HG03064 (cell line): Measurements from ENCODE around the gene CFAP251.

ENCODE experiments used
- ATAC-seq: cut with Tn5 transposase; IDR thresholded peaks from one replicate; pipeline ENCODE4 v1.9.1; 2021; ENCODE audit warnings: low read depth; ENCODE audit not compliant: unreplicated experiment

Gene CFAP251

GRCh38 chr12:122045262-122045661 lies 126.9 kb downstream of the CFAP251 start:
- ATAC-seq: no peak

GRCh38 chr12:122046145-122046544 lies 127.8 kb downstream of the CFAP251 start:
- ATAC-seq: no peak

DNA sequence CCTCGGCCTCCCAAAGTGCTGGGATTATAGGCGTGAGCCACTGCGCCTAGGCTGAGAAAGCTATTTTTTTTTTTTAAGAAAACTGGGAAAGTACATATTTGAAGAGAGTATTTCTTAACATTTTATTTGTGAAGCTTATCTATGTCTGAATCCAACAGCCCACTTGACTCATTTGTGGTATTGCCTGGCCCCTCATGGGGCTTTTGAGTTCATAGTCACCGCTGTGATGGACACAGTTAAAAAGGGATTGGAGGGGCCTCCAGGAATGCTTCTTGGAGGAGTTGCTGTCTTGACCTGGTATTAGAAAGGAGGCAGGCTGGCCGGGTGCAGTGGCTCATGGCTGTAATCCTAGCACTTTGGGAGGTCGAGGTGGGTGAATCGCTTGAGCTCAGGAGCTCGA lies 129.8 kb downstream of the CFAP251 start:
- no peak for ATAC-seq

DNA sequence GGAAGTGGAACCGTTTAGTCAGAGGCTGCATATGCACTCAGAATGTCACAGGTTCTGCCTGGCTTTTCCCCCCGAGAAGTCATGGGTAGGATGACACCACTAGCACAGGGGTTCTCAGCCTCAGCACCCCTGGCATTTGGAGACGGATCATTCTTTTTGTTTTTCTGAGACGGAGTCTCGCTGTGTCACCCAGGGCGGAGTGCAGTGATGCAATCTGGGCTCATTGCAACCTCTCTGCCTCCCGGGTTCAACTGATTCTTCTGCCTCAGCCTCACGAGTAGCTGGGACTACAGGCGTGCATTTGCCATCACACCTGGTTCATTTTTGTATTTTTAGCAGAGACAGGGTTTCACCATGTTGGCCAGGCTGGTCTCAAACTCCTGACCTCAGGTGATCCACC lies 131.4 kb downstream of the CFAP251 start:
- ATAC-seq: no peak

GRCh38 chr12:122050706-122051105 lies 132.3 kb downstream of the CFAP251 start:
- no peak for ATAC-seq

DNA sequence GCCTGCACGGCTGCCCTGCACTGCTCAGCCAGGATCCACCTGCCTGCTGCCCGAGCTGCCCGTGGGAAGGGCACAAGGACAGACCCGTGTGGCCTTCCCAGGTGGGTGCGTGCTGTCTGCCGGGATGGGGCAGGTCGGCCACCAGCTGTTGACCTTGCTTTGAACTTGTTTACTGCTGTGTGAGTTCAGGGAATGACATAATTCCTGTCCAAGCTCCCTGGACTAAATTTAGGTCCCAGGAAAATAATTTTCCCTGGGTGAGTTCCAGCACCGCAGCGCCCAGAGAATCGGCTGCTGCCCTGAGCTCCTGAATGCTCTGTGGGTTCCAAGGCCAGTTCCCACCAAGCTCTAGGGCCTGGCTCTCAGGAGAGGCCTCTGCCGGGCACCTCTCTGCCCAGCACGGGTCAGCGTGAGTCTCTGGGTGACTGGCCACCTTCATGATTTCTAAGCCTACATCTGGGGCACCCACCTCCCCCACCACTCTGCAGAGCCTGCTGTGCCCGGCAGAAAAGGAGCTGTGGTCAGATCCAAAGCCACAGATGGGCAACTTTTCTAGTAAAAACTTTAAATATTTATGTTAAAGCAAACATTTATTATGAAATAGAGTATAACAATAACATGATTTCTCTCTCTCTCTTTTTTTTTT lies 133.0 kb downstream of the CFAP251 start:
- no peak for ATAC-seq

- no peak for ATAC-seq
These were observed 133.9 kb downstream of the CFAP251 start for GRCh38 chr12:122052285-122052684.
